Trophoblast cell (in vitro differentiated cells and primary cell): ENCODE data around the gene ARHGAP33. TPM values are rescaled to one million over a fixed set of nuclear protein-coding genes. Genes with fewer than 3 reads are reported as not detected.

Source experiments
- DNase-seq, 2 donors: peaks; one replicate each; pipeline ENCODE4 v3.0.0-alpha.2; 2016
- H2AFZ ChIP-seq: 2 replicates; pipeline ENCODE4 v1.6.1; 2013; ENCODE audit warnings: low read length, moderate library complexity, mild to moderate bottlenecking; ENCODE audit not compliant: insufficient read depth, poor library complexity
- H2AK5ac ChIP-seq: 2 replicates; pipeline ENCODE4 v1.6.1; 2013; ENCODE audit warnings: mild to moderate bottlenecking, low read length
- H2BK120ac ChIP-seq: 2 replicates; pipeline ENCODE4 v1.6.1; 2013; ENCODE audit warnings: low read length, mild to moderate bottlenecking, moderate library complexity; ENCODE audit not compliant: insufficient read depth, poor library complexity
- H2BK12ac ChIP-seq: 2 replicates; pipeline ENCODE4 v1.6.1; 2013; ENCODE audit warnings: mild to moderate bottlenecking, low read length, moderate library complexity
- H2BK5ac ChIP-seq: 2 replicates; pipeline ENCODE4 v1.6.1; 2013; ENCODE audit warnings: low read length, low read depth, moderate library complexity, mild to moderate bottlenecking; ENCODE audit not compliant: poor library complexity
- H3K14ac ChIP-seq: 2 replicates; pipeline ENCODE4 v1.6.1; 2013; ENCODE audit warnings: mild to moderate bottlenecking, low read length
- H3K18ac ChIP-seq: 2 replicates; pipeline ENCODE4 v1.6.1; 2013; ENCODE audit warnings: mild to moderate bottlenecking, low read length
- H3K23ac ChIP-seq: 2 replicates; pipeline ENCODE4 v1.6.1; 2013; ENCODE audit warnings: low read length
- H3K27ac ChIP-seq: 2 replicates; pipeline ENCODE4 v1.5.1; 2013; ENCODE audit warnings: low read depth, mild to moderate bottlenecking, inconsistent platforms, low read length, moderate library complexity
- H3K27me3 ChIP-seq: 2 replicates; pipeline ENCODE4 v1.6.1; 2013; ENCODE audit warnings: inconsistent platforms, mild to moderate bottlenecking, low read length, moderate library complexity; ENCODE audit not compliant: insufficient read depth
- H3K36me3 ChIP-seq, 2 experiments: 1 replicate in 1 of 2; 2 replicates in 1 of 2; pipeline ENCODE4 v1.6.1; 2013; ENCODE audit warnings: low read length in 2 of 2, mild to moderate bottlenecking in 2 of 2, moderate library complexity in 1 of 2; ENCODE audit not compliant: insufficient read depth in 2 of 2, control insufficient read depth in 1 of 2
- H3K4ac ChIP-seq: 2 replicates; pipeline ENCODE4 v1.6.1; 2013; ENCODE audit warnings: low read depth, mild to moderate bottlenecking, low read length, moderate library complexity
- H3K4me1 ChIP-seq, 2 experiments: 1 replicate in 1 of 2; 2 replicates in 1 of 2; pipeline ENCODE4 v1.6.1; 2013; ENCODE audit warnings: low read length in 2 of 2, mild to moderate bottlenecking in 2 of 2, moderate library complexity in 1 of 2; ENCODE audit not compliant: insufficient read depth in 2 of 2, control insufficient read depth in 1 of 2
- H3K4me2 ChIP-seq: 2 replicates; pipeline ENCODE4 v1.6.1; 2013; ENCODE audit warnings: inconsistent platforms, mild to moderate bottlenecking, low read length, moderate library complexity
- H3K4me3 ChIP-seq: 2 replicates; pipeline ENCODE4 v1.5.1; 2013; ENCODE audit warnings: mild to moderate bottlenecking, low read depth, low read length, inconsistent platforms
- H3K79me1 ChIP-seq: one replicate; pipeline ENCODE4 v1.6.1; 2013; ENCODE audit warnings: low read length
- H3K79me2 ChIP-seq: 2 replicates; pipeline ENCODE4 v1.6.1; 2013; ENCODE audit warnings: low read length, mild to moderate bottlenecking; ENCODE audit not compliant: control insufficient read depth, insufficient read depth, poor library complexity
- H3K9ac ChIP-seq: 2 replicates; pipeline ENCODE4 v1.6.1; 2013; ENCODE audit warnings: mild to moderate bottlenecking, low read length
- H3K9me3 ChIP-seq: 2 replicates; pipeline ENCODE4 v1.6.1; 2013; ENCODE audit warnings: low read depth, mild to moderate bottlenecking, control low read depth, inconsistent platforms, low read length; ENCODE audit not compliant: insufficient read depth
- H4K12ac ChIP-seq: 2 replicates; pipeline ENCODE4 v1.6.1; 2013; ENCODE audit warnings: low read depth, mild to moderate bottlenecking, low read length, moderate library complexity
- H4K8ac ChIP-seq: 2 replicates; pipeline ENCODE4 v1.6.1; 2013; ENCODE audit warnings: low read depth, mild to moderate bottlenecking, low read length, moderate library complexity
- H4K91ac ChIP-seq: one replicate; pipeline ENCODE4 v1.6.1; 2013; ENCODE audit warnings: low read depth, mild to moderate bottlenecking, low read length, moderate library complexity
- WGBS: extraction: QIAGEN DNeasy Blood & Tissue Kit; methylation state at CpG from one replicate; pipeline ENCODE4 v1.1.7; 2013; ENCODE audit warnings: missing lambda C conversion rate; ENCODE audit not compliant: insufficient read length, insufficient coverage; ENCODE audit errors: extremely low coverage; 5-methylcytosine and 5-hydroxymethylcytosine counted together
- polyA plus RNA-seq: library from polyadenylated mRNA; stranded (reverse); fragments of 200-250 nt; gene quantifications from 2 replicates; pipeline ENCODE4 v1.2.3, GENCODE V29; 2013

Gene ARHGAP33
- 12.8 and 12.9 TPM in 2 replicates for polyA plus RNA-seq

- no CpG with 5 or more reads among the region's 82 CpGs for WGBS
- peak; percentile 98 to 100 for DNase-seq
Observed at GRCh38 chr19:35775298-35776101, at the start of gene ARHGAP33. ARHGAP33 (plus strand) TSS chr19:35775564; CDS start chr19:35775659, 95 bp downstream.

GRCh38 chr19:35727053-35727955 lies 48.1 kb upstream of the ARHGAP33 start:
- WGBS = no CpG with 5 or more reads among the region's 25 CpGs
- Histone ChIP-seq H3K4ac (no peak overlapping the region), H3K9me3 (no peaks in the 10 kb centered on the region), H4K12ac (no peak overlapping the region), H2AK5ac (no peak overlapping the region), H4K91ac (no peak overlapping the region), H3K79me1 (no peaks in the 10 kb centered on the region), H3K36me3 (peaks cover 97% of the 10 kb centered on the region in 2 experiments), H3K4me1 (no peaks in the 10 kb centered on the region), H3K14ac (no peak overlapping the region), H3K27ac (no peak overlapping the region), H2BK5ac (no peak overlapping the region), H4K8ac (no peak overlapping the region), H3K4me2 (no peak overlapping the region), H2BK12ac (no peak overlapping the region), H3K18ac (no peak overlapping the region), H3K9ac (no peak overlapping the region), H3K4me3 (no peak overlapping the region), H3K23ac (no peak overlapping the region), H2AFZ (no peak overlapping the region), H3K27me3 (no peaks in the 10 kb centered on the region), H2BK120ac (no peak overlapping the region), H3K79me2 (no peaks in the 10 kb centered on the region)
- DNase-seq = no peak

More at GRCh38 chr19:35775298-35776101, at the start of gene ARHGAP33:
- Histone ChIP-seq H2AK5ac (no peak within 1 kb of the TSS), H4K8ac (peak within 1 kb of the TSS; percentile 75), H3K14ac (peak within 1 kb of the TSS; percentile 56), H4K12ac (no peak within 1 kb of the TSS), H3K27ac (no peak within 1 kb of the TSS), H3K18ac (no peak within 1 kb of the TSS), H3K9me3 (no peaks in the 10 kb centered on the region), H3K4me3 (peak within 1 kb of the TSS; percentile 86), H3K79me1 (peaks cover 3% of the 10 kb centered on the region), H3K4me2 (peak within 1 kb of the TSS; percentile 80), H2AFZ (peak within 1 kb of the TSS; percentile 73), H3K79me2 (no peaks in the 10 kb centered on the region), H3K4ac (peak within 1 kb of the TSS; percentile 66), H2BK120ac (peak within 1 kb of the TSS; percentile 36), H3K4me1 (peaks cover 6 to 15% of the 10 kb centered on the region in 2 experiments), H3K36me3 (peaks cover 0 to 3% of the 10 kb centered on the region in 2 experiments), H3K23ac (no peak within 1 kb of the TSS), H2BK12ac (no peak within 1 kb of the TSS), H3K27me3 (no peaks in the 10 kb centered on the region), H2BK5ac (no peak within 1 kb of the TSS), H3K9ac (no peak within 1 kb of the TSS), H4K91ac (peak within 1 kb of the TSS; percentile 39)

GRCh38 chr19:35727956-35728706 lies 47.2 kb upstream of the ARHGAP33 start:
- H3K79me2 ChIP-seq = no peaks in the 10 kb centered on the region
- H4K91ac ChIP-seq = no peak overlapping the region
- H2BK120ac ChIP-seq = no peak overlapping the region
- H3K79me1 ChIP-seq = no peaks in the 10 kb centered on the region
- no peak overlapping the region for H3K4me2 ChIP-seq
- no peak overlapping the region for H3K4ac ChIP-seq
- H3K27me3 ChIP-seq = no peaks in the 10 kb centered on the region
- H2BK12ac ChIP-seq = no peak overlapping the region
- no CpG with 5 or more reads among the region's 19 CpGs for WGBS
- H2AK5ac ChIP-seq = no peak overlapping the region
- H3K14ac ChIP-seq = no peak overlapping the region
- no peak overlapping the region for H2BK5ac ChIP-seq
- DNase-seq = no peak
- H3K9me3 ChIP-seq = no peaks in the 10 kb centered on the region
- no peak overlapping the region for H3K4me3 ChIP-seq
- H3K18ac ChIP-seq = no peak overlapping the region
- no peak overlapping the region for H3K27ac ChIP-seq
- H4K8ac ChIP-seq = no peak overlapping the region
- no peak overlapping the region for H3K9ac ChIP-seq
- no peak overlapping the region for H4K12ac ChIP-seq
- H3K4me1 ChIP-seq = no peaks in the 10 kb centered on the region
- peaks cover 95 to 96% of the 10 kb centered on the region in 2 experiments for H3K36me3 ChIP-seq
- no peak overlapping the region for H2AFZ ChIP-seq
- no peak overlapping the region for H3K23ac ChIP-seq

GRCh38 chr19:35729021-35729420 lies 46.3 kb upstream of the ARHGAP33 start:
- H3K4me2 ChIP-seq = no peak overlapping the region
- no peak overlapping the region for H3K9ac ChIP-seq
- no peaks in the 10 kb centered on the region for H3K4me1 ChIP-seq
- H3K79me1 ChIP-seq = peaks cover under 1% of the 10 kb centered on the region
- no peak overlapping the region for H4K91ac ChIP-seq
- H3K36me3 ChIP-seq = peaks cover 95 to 96% of the 10 kb centered on the region in 2 experiments
- H3K9me3 ChIP-seq = no peaks in the 10 kb centered on the region
- H3K18ac ChIP-seq = no peak overlapping the region
- no peak overlapping the region for H4K12ac ChIP-seq
- H2BK5ac ChIP-seq = no peak overlapping the region
- H4K8ac ChIP-seq = no peak overlapping the region
- H2AFZ ChIP-seq = no peak overlapping the region
- no peak overlapping the region for H3K14ac ChIP-seq
- no peak for DNase-seq
- no peaks in the 10 kb centered on the region for H3K79me2 ChIP-seq
- no peak overlapping the region for H3K4ac ChIP-seq
- no peak overlapping the region for H3K27ac ChIP-seq
- H2AK5ac ChIP-seq = no peak overlapping the region
- no peak overlapping the region for H3K4me3 ChIP-seq
- no peak overlapping the region for H2BK120ac ChIP-seq
- H2BK12ac ChIP-seq = no peak overlapping the region
- WGBS = no CpG with 5 or more reads among the region's 18 CpGs
- H3K27me3 ChIP-seq = no peaks in the 10 kb centered on the region
- no peak overlapping the region for H3K23ac ChIP-seq
